ENCODE measurements around the gene TFAP2B. TPM values are rescaled to one million over a fixed set of nuclear protein-coding genes. Genes with fewer than 3 reads are reported as not detected.

The TFAP2B gene
- total RNA-seq, 1 donor from 2014 or later: not detected

GRCh38 chr6:50785921-50786320, 32.8 kb upstream of the TFAP2B start:
- FAIRE-seq: no peak
- H3K4me3 ChIP-seq (ENCODE audit: insufficient read depth, low read depth, low read length): no peak overlapping the region
- no peak overlapping the region for H3K4me2 ChIP-seq (ENCODE audit: low read length)
- H2AFZ ChIP-seq (ENCODE audit: low read depth, low read length): no peak overlapping the region
- H3K4me1 ChIP-seq (ENCODE audit: insufficient read depth, low read length): no peaks in the 10 kb centered on the region
- H3K27me3 ChIP-seq (ENCODE audit: insufficient read depth, low read length): no peaks in the 10 kb centered on the region
- H3K36me3 Mint-ChIP-seq (ENCODE audit: low read depth, unreplicated experiment): no peaks in the 10 kb centered on the region
- H3K79me2 ChIP-seq (ENCODE audit: insufficient read depth, low read length): no peaks in the 10 kb centered on the region
- no peak for TF ChIP-seq CTCF (IDR thresholded peaks at IDR 0.05; ENCODE audit: insufficient read depth, low read depth, low read length)
- no peak for TF ChIP-seq EZH2 (IDR thresholded peaks at IDR 0.05; ENCODE audit: insufficient read depth, low read length)
- peaks cover 9% of the 10 kb centered on the region for H3K4me1 Mint-ChIP-seq (ENCODE audit: low read depth, unreplicated experiment)
- H3K9ac ChIP-seq (ENCODE audit: low read length): no peak overlapping the region
- H3K9me3 Mint-ChIP-seq (ENCODE audit: unreplicated experiment): no peaks in the 10 kb centered on the region
- H3K27ac Mint-ChIP-seq (ENCODE audit: unreplicated experiment): peak overlapping the region; percentile 49
- H3K9me3 ChIP-seq (ENCODE audit: insufficient read depth, low read depth, low read length): no peaks in the 10 kb centered on the region
- no peaks in the 10 kb centered on the region for H3K36me3 ChIP-seq (ENCODE audit: insufficient read depth, low read length)
- no peak overlapping the region for H3K4me3 Mint-ChIP-seq (ENCODE audit: unreplicated experiment)
- DNase-seq (ENCODE audit: low read depth): no peak
- no peaks in the 10 kb centered on the region for H4K20me1 ChIP-seq (ENCODE audit: insufficient read depth, low read length)
- H3K27ac ChIP-seq (ENCODE audit: low read depth, low read length): no peak overlapping the region
- H3K27me3 Mint-ChIP-seq (ENCODE audit: low read depth, unreplicated experiment): no peaks in the 10 kb centered on the region

GRCh38 chr6:50791900-50792508, 26.7 kb upstream of the TFAP2B start:
- TF ChIP-seq EZH2 (IDR thresholded peaks at IDR 0.05; ENCODE audit: insufficient read depth, low read length) (no peak), CTCF (IDR thresholded peaks at IDR 0.05; ENCODE audit: insufficient read depth, low read depth, low read length) (peak; percentile 66)
- Mint-ChIP-seq H3K36me3 (ENCODE audit: low read depth, unreplicated experiment) (no peaks in the 10 kb centered on the region), H3K27me3 (ENCODE audit: low read depth, unreplicated experiment) (peaks cover 9% of the 10 kb centered on the region), H3K27ac (ENCODE audit: unreplicated experiment) (no peak overlapping the region), H3K4me3 (ENCODE audit: unreplicated experiment) (no peak overlapping the region), H3K9me3 (ENCODE audit: unreplicated experiment) (no peaks in the 10 kb centered on the region), H3K4me1 (ENCODE audit: low read depth, unreplicated experiment) (no peaks in the 10 kb centered on the region)
- H3K36me3 ChIP-seq (ENCODE audit: insufficient read depth, low read length): no peaks in the 10 kb centered on the region
- no peaks in the 10 kb centered on the region for H3K27me3 ChIP-seq (ENCODE audit: insufficient read depth, low read length)
- no peak overlapping the region for H3K27ac ChIP-seq (ENCODE audit: low read depth, low read length)
- no peaks in the 10 kb centered on the region for H3K79me2 ChIP-seq (ENCODE audit: insufficient read depth, low read length)
- FAIRE-seq (no peak), DNase-seq (ENCODE audit: low read depth) (no peak)
- H3K9ac ChIP-seq (ENCODE audit: low read length): no peak overlapping the region
- H4K20me1 ChIP-seq (ENCODE audit: insufficient read depth, low read length): no peaks in the 10 kb centered on the region
- H3K4me2 ChIP-seq (ENCODE audit: low read length): no peak overlapping the region
- no peak overlapping the region for H2AFZ ChIP-seq (ENCODE audit: low read depth, low read length)
- H3K4me1 ChIP-seq (ENCODE audit: insufficient read depth, low read length): no peaks in the 10 kb centered on the region
- H3K9me3 ChIP-seq (ENCODE audit: insufficient read depth, low read depth, low read length): no peaks in the 10 kb centered on the region
- no peak overlapping the region for H3K4me3 ChIP-seq (ENCODE audit: insufficient read depth, low read depth, low read length)

GRCh38 chr6:50792771-50793170, 25.9 kb upstream of the TFAP2B start:
- H3K4me1 Mint-ChIP-seq (ENCODE audit: low read depth, unreplicated experiment): no peaks in the 10 kb centered on the region
- Histone ChIP-seq H3K36me3 (ENCODE audit: insufficient read depth, low read length) (no peaks in the 10 kb centered on the region), H3K9ac (ENCODE audit: low read length) (no peak overlapping the region), H2AFZ (ENCODE audit: low read depth, low read length) (no peak overlapping the region), H3K9me3 (ENCODE audit: insufficient read depth, low read depth, low read length) (no peaks in the 10 kb centered on the region), H3K4me2 (ENCODE audit: low read length) (no peak overlapping the region), H3K4me1 (ENCODE audit: insufficient read depth, low read length) (no peaks in the 10 kb centered on the region), H4K20me1 (ENCODE audit: insufficient read depth, low read length) (no peaks in the 10 kb centered on the region), H3K27me3 (ENCODE audit: insufficient read depth, low read length) (no peaks in the 10 kb centered on the region), H3K79me2 (ENCODE audit: insufficient read depth, low read length) (no peaks in the 10 kb centered on the region), H3K4me3 (ENCODE audit: insufficient read depth, low read depth, low read length) (no peak overlapping the region), H3K27ac (ENCODE audit: low read depth, low read length) (no peak overlapping the region)
- no peaks in the 10 kb centered on the region for H3K9me3 Mint-ChIP-seq (ENCODE audit: unreplicated experiment)
- DNase-seq (ENCODE audit: low read depth) (no peak), FAIRE-seq (no peak)
- H3K4me3 Mint-ChIP-seq (ENCODE audit: unreplicated experiment): no peak overlapping the region
- H3K36me3 Mint-ChIP-seq (ENCODE audit: low read depth, unreplicated experiment): no peaks in the 10 kb centered on the region
- no peak overlapping the region for H3K27ac Mint-ChIP-seq (ENCODE audit: unreplicated experiment)
- H3K27me3 Mint-ChIP-seq (ENCODE audit: low read depth, unreplicated experiment): peaks cover 9% of the 10 kb centered on the region
- no peak for TF ChIP-seq CTCF (IDR thresholded peaks at IDR 0.05; ENCODE audit: insufficient read depth, low read depth, low read length)
- no peak for TF ChIP-seq EZH2 (IDR thresholded peaks at IDR 0.05; ENCODE audit: insufficient read depth, low read length)

Data from astrocyte (in vitro differentiated cells and primary cell).